RWPE1 (cell line): ENCODE data around the gene GSTCD.
"Not testable (repeated sequence)": the region's sequence is repeated elsewhere in the genome, so short reads cannot be mapped to it uniquely, and the experiment has no call there.

Source experiments
- CTCF ChIA-PET: fragments of 350-600 bp; sonication (Branson Sonifier 250); formaldehyde crosslinking; extraction: SDS; loops from one replicate; lab custom pipeline; 2021; lab: Yijun Ruan, JAX
- POLR2A ChIA-PET: fragments of 400-600 bp; formaldehyde crosslinking; extraction: SDS; loops from one replicate; lab custom pipeline; 2020; ENCODE audit warnings: antibody characterized with exemption; ENCODE audit not compliant: low non-redundant PET; lab: Yijun Ruan, JAX
- DNase-seq: peaks from one replicate; pipeline ENCODE4 v3.0.0; 2012; ENCODE audit warnings: low spot score
- H3K27ac ChIP-seq: fragments of 450-650 bp; 2 replicates; pipeline ENCODE4 v1.5.1; 2017
- CTCF ChIP-seq: fragments of 450-650 bp; conservative IDR thresholded peaks from 2 replicates; pipeline ENCODE4 v1.5.1; 2017; ENCODE audit warnings: low read depth, mild to moderate bottlenecking

Gene GSTCD

DNA sequence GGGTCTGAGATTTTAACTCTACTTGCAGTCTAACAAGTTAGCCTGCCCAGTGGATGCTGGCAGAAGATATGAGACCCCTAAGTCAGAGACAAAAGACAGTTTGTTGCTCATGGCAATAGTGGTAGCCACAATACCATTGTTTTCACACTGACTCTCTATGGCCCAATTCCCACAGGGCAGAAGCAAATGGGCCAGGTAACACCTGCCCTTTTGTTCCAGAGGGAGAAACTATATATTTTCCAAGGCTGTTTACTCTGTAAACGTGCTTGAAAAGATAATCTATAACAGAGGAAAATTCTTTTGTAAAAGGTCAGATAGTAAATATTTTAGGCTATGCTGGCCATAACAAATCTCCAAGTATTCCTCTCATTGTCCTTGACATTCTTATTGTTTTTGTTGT, 129.5 kb downstream of the GSTCD start:
- ChIA-PET CTCF (no interaction called here), POLR2A (no interaction called here)
- DNase-seq, result no peak
- H3K27ac ChIP-seq, result no peak overlapping the region
- TF ChIP-seq CTCF, result no peak

- TF ChIP-seq CTCF, result no peak
- no peak for DNase-seq
- POLR2A ChIA-PET, result no interaction called here
- CTCF ChIA-PET, result interaction anchor here (0.8 kb wide), 1 partner anchor 98 kb away, joined by 4 read pairs; no protein-coding TSS in a partner anchor
- H3K27ac ChIP-seq, result no peak overlapping the region
Observed at GRCh38 chr4:105840426-105841174, 132.0 kb downstream of the GSTCD start.

- CTCF ChIA-PET, result no interaction called here
- POLR2A ChIA-PET, result no interaction called here
- peak; percentile 4 for DNase-seq
- H3K27ac ChIP-seq, result no peak overlapping the region
- TF ChIP-seq CTCF, result no peak
Observed at GRCh38 chr4:105843941-105844340, 135.4 kb downstream of the GSTCD start.

- no peak overlapping the region for H3K27ac ChIP-seq
- TF ChIP-seq CTCF, result no peak
- ChIA-PET POLR2A (no interaction called here), CTCF (no interaction called here)
- no peak for DNase-seq
Observed at GRCh38 chr4:105845559-105845958, 137.0 kb downstream of the GSTCD start.

GRCh38 chr4:105848359-105848758, 139.8 kb downstream of the GSTCD start:
- CTCF ChIA-PET, result interaction anchor here (0.6 kb wide), 1 partner anchor 529 kb away, joined by 3 read pairs; no protein-coding TSS in a partner anchor

DNA sequence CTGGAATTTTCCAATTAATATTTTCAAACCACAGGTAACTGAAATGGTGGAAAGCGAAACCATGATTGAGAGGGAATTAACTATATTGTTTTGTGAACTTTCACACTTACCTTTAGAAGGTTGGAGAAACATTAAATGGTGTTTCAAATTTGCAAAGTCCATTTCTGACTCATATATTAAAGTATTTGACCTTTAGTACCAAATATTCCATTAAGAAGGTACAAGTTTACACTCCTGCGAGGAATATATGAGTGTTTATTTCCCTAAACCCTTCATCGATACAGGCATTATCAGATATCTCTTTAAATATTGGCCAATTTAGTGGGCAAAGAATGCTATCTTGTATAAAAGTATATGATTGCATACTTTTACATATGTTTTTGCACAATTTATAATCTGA, 142.6 kb downstream of the GSTCD start:
- ChIA-PET POLR2A (no interaction called here), CTCF (no interaction called here)
- no peak overlapping the region for H3K27ac ChIP-seq
- TF ChIP-seq CTCF, result no peak
- no peak for DNase-seq

More at GRCh38 chr4:105848359-105848758, 139.8 kb downstream of the GSTCD start:
- POLR2A ChIA-PET, H3K27ac ChIP-seq, DNase-seq: not testable (repeated sequence)

GRCh38 chr4:105852230-105852629, 143.6 kb downstream of the GSTCD start:
- POLR2A ChIA-PET, DNase-seq, CTCF ChIA-PET, H3K27ac ChIP-seq: not testable (repeated sequence)
